PC-3 (cell line): ENCODE results near the gene WFDC1. TPM values are rescaled to one million over a fixed set of nuclear protein-coding genes. Genes with fewer than 3 reads are reported as not detected.

Source experiments
- ATAC-seq: fragments of 200-7000 bp; cut with Tn5 transposase; 2 replicates; pipeline ENCODE4 v1.9.1; 2020; ENCODE audit warnings: mild to moderate bottlenecking, moderate library complexity
- BruUV-seq: library from RNA; stranded (reverse); fragments of 400-500 nt; replicated peaks from 2 replicates; lab custom pipeline; 2021; lab: Mats Ljungman, UMichigan
- CTCF ChIA-PET: fragments of 300-600 bp; sonication (Branson Sonifier 250); formaldehyde crosslinking; loops from one replicate; lab custom pipeline; 2022; ENCODE audit warnings: antibody characterized with exemption; lab: Charles Lee
- POLR2A ChIA-PET: fragments of 300-600 bp; sonication (Branson Sonifier 250); formaldehyde crosslinking; loops from one replicate; lab custom pipeline; 2022; ENCODE audit warnings: antibody characterized with exemption; ENCODE audit not compliant: unreplicated experiment; lab: Charles Lee
- DNase-seq: peaks from one replicate; pipeline ENCODE4 v3.0.0-alpha.2; 2015
- H2AFZ ChIP-seq: fragments of 300-600 bp; sonication (generic); 2 replicates; pipeline ENCODE4 v1.6.0; 2016; ENCODE audit warnings: antibody characterized with exemption, low read length
- H3F3A ChIP-seq: fragments of 300-600 bp; sonication (generic); one replicate; pipeline ENCODE4 v1.6.0; 2017; ENCODE audit warnings: antibody characterized with exemption, low read length, control low read depth, mild to moderate bottlenecking; ENCODE audit not compliant: unreplicated experiment
- H3K27ac ChIP-seq: fragments of 300-600 bp; sonication (generic); 2 replicates; pipeline ENCODE4 v1.5.1; 2016; ENCODE audit warnings: mild to moderate bottlenecking, low read length
- H3K27me3 ChIP-seq: fragments of 300-600 bp; sonication (generic); 2 replicates; pipeline ENCODE4 v1.6.1; 2016; ENCODE audit warnings: low read length, mixed read lengths
- H3K36me3 ChIP-seq: fragments of 300-600 bp; sonication (generic); 2 replicates; pipeline ENCODE4 v1.6.1; 2016; ENCODE audit warnings: low read depth, mixed run types, low read length, mixed read lengths
- H3K4me1 ChIP-seq: fragments of 300-600 bp; sonication (generic); 2 replicates; pipeline ENCODE4 v1.5.1; 2016; ENCODE audit warnings: low read length; ENCODE audit not compliant: insufficient read depth
- H3K4me2 ChIP-seq: fragments of 300-600 bp; sonication (generic); 2 replicates; pipeline ENCODE4 v1.6.0; 2016; ENCODE audit warnings: low read length
- H3K4me3 ChIP-seq: fragments of 300-600 bp; sonication (generic); 2 replicates; pipeline ENCODE4 v1.5.1; 2016; ENCODE audit warnings: mild to moderate bottlenecking, low read length, mixed read lengths
- H3K79me2 ChIP-seq: fragments of 300-600 bp; sonication (generic); 2 replicates; pipeline ENCODE4 v1.6.1; 2017; ENCODE audit warnings: low read length, mixed read lengths
- H3K9ac ChIP-seq: fragments of 300-600 bp; sonication (generic); 2 replicates; pipeline ENCODE4 v1.6.0; 2016; ENCODE audit warnings: mild to moderate bottlenecking, low read length
- H3K9me2 ChIP-seq: fragments of 300-600 bp; sonication (generic); replicated peaks from 2 replicates; pipeline ENCODE4 v1.6.1; 2016; ENCODE audit warnings: mixed run types, low read length, mixed read lengths
- H3K9me3 ChIP-seq: fragments of 300-600 bp; sonication (generic); 2 replicates; pipeline ENCODE4 v1.6.1; 2016; ENCODE audit warnings: low read length, mixed read lengths
- H4K20me1 ChIP-seq: fragments of 300-600 bp; sonication (generic); 2 replicates; pipeline ENCODE4 v1.6.1; 2016; ENCODE audit warnings: low read length, mixed read lengths
- CTCF ChIP-seq: fragments of 300-600 bp; sonication (generic); conservative IDR thresholded peaks from 2 replicates; pipeline ENCODE4 v1.5.1; 2017; ENCODE audit warnings: antibody characterized with exemption, low read depth, mild to moderate bottlenecking, low read length
- EZH2 ChIP-seq: fragments of 300-600 bp; sonication (generic); IDR thresholded peaks from one replicate; pipeline ENCODE4 v1.6.1; 2017; ENCODE audit warnings: antibody characterized with exemption, mild to moderate bottlenecking, low read length; ENCODE audit not compliant: unreplicated experiment
- EZH2phosphoT487 ChIP-seq: fragments of 300-600 bp; sonication (generic); IDR thresholded peaks from 2 replicates; pipeline ENCODE4 v1.6.1; 2018; ENCODE audit warnings: mild to moderate bottlenecking, antibody characterized with exemption, low read length, borderline replicate concordance
- intact Hi-C: fragments of 100-400 bp; cut with micrococcal nuclease; formaldehyde crosslinking; loops from 2 replicates; pipeline ENCODE4 v1.9.0; 2023
- total RNA-seq: library from RNA; depleted of rRNA; stranded (reverse); fragments of >200 nt; gene quantifications from 2 replicates; pipeline ENCODE4 v1.2.3, GENCODE V29; 2014

The WFDC1 gene
- total RNA-seq, 1 experiment from 2014 or later = 0.15 TPM

DNA sequence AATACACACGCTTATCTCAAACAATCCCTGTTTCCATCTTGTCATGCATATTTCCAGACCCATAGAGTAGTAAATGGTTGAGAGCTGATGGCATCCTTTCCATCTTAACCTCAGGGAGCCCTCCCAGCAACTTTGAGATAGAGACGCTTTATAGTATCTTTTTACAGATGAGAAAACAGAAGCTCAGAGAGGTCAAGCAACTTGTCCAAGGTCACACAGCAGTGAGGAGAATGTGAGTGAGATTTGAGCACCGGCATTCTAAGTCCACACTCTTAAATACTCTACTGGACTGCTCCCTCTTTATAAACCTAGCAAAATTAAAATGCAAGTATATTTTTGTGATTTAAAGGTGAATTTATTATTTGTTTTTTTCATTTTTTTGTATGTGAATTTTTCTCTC lies 35.0 kb upstream of the WFDC1 start:
- no peaks in the 10 kb centered on the region for H3K4me1 ChIP-seq
- H3K9me2 ChIP-seq = no peaks in the 10 kb centered on the region
- DNase-seq (no peak), ATAC-seq (no peak)
- BruUV-seq = no TSS peak
- no peaks in the 10 kb centered on the region for H3F3A ChIP-seq
- TF ChIP-seq CTCF = no peak
- TF ChIP-seq EZH2phosphoT487 = no peak
- no peak for TF ChIP-seq EZH2
- ChIA-PET CTCF (no interaction called here), POLR2A (no interaction called here)
- H3K9ac ChIP-seq = no peak overlapping the region
- 0 out of 2 replicates have a peak, but pooled peaks cover 4% of the 10 kb centered on the region for H3K27me3 ChIP-seq
- no peaks in the 10 kb centered on the region for H3K9me3 ChIP-seq
- H3K36me3 ChIP-seq = no peaks in the 10 kb centered on the region
- intact Hi-C loops = no loop called here
- H2AFZ ChIP-seq = no peak overlapping the region
- H3K27ac ChIP-seq = no peak overlapping the region
- no peak overlapping the region for H3K4me3 ChIP-seq
- no peaks in the 10 kb centered on the region for H3K79me2 ChIP-seq
- H3K4me2 ChIP-seq = no peak overlapping the region
- H4K20me1 ChIP-seq = no peaks in the 10 kb centered on the region

DNA sequence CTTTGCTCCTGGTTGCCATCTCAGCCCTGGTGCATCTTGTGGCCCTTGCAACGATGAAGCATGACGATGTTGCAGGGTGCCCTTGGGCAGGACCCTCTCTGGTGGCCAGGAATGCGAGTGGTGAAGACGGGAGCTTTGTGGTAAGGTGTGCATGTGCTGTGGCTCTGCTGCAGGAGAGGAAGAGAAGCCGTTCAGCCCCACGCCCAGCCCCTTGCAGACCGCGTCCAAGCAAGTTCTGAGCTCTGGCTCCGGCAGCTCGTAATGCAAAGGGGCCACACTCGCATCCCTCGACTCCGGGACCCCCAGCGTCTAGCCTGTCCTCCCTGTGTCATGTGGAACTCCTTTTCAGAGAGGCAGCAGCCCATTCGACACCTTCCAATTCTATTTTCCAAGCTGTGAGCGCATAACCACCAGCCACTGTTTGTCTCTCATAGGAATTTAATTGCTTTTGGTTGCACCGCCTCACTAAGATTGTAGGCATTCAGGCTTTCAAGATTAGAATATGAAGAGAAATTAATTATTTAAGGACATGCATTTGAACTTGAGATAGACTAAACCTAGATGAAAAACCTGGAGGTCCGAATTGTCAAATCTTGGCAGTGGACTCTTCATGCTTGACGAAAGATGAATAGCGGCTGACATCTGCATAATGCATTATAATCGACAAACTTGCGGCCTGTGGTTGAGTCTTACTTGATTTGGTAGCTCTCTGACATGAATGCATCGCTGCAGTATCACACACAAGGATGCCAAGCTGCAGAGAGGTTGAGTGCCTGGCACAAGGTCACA lies 33.7 kb upstream of the WFDC1 start:
- DNase-seq (no peak), ATAC-seq (no peak)
- H2AFZ ChIP-seq = no peak overlapping the region
- no peak overlapping the region for H3K4me2 ChIP-seq
- POLR2A ChIA-PET = no interaction called here
- H3K27me3 ChIP-seq = no peaks in the 10 kb centered on the region
- no peaks in the 10 kb centered on the region for H3K79me2 ChIP-seq
- H3K36me3 ChIP-seq = no peaks in the 10 kb centered on the region
- H4K20me1 ChIP-seq = no peaks in the 10 kb centered on the region
- H3K4me3 ChIP-seq = no peak overlapping the region
- intact Hi-C loops = no loop called here
- no peak overlapping the region for H3K27ac ChIP-seq
- no peaks in the 10 kb centered on the region for H3K4me1 ChIP-seq
- TF ChIP-seq EZH2 (no peak), EZH2phosphoT487 (no peak), CTCF (no peak)
- BruUV-seq = no TSS peak
- H3F3A ChIP-seq = no peaks in the 10 kb centered on the region
- no peaks in the 10 kb centered on the region for H3K9me3 ChIP-seq
- no peak overlapping the region for H3K9ac ChIP-seq
- CTCF ChIA-PET = no interaction called here
- H3K9me2 ChIP-seq = no peaks in the 10 kb centered on the region

GRCh38 chr16:84262031-84262430 lies 32.6 kb upstream of the WFDC1 start:
- no peaks in the 10 kb centered on the region for H3K79me2 ChIP-seq
- no peak overlapping the region for H3K27ac ChIP-seq
- no peaks in the 10 kb centered on the region for H3K9me2 ChIP-seq
- H3K9me3 ChIP-seq = no peaks in the 10 kb centered on the region
- no peaks in the 10 kb centered on the region for H4K20me1 ChIP-seq
- no peak for ATAC-seq
- H2AFZ ChIP-seq = no peak overlapping the region
- H3K4me1 ChIP-seq = no peaks in the 10 kb centered on the region
- H3F3A ChIP-seq = no peaks in the 10 kb centered on the region
- no peak for DNase-seq
- H3K27me3 ChIP-seq = no peaks in the 10 kb centered on the region
- no TSS peak for BruUV-seq
- ChIA-PET CTCF (no interaction called here), POLR2A (no interaction called here)
- intact Hi-C loops = no loop called here
- H3K4me2 ChIP-seq = no peak overlapping the region
- no peak overlapping the region for H3K4me3 ChIP-seq
- H3K36me3 ChIP-seq = no peaks in the 10 kb centered on the region
- TF ChIP-seq CTCF (no peak), EZH2 (no peak), EZH2phosphoT487 (no peak)
- no peak overlapping the region for H3K9ac ChIP-seq
